WTC11 (cell line): ENCODE results near the gene ARX. TPM values are rescaled to one million over a fixed set of nuclear protein-coding genes. Genes with fewer than 3 reads are reported as not detected.

Experiments
- ATAC-seq: fragments of 200-7000 bp; cut with Tn5 transposase; 2 replicates; pipeline ENCODE4 v1.10.0; 2021; ENCODE audit warnings: mild to moderate bottlenecking, moderate library complexity
- CTCF ChIA-PET: fragments of 300-600 bp; sonication (Branson Sonifier 250); formaldehyde crosslinking; loops from one replicate; lab custom pipeline; 2021; ENCODE audit warnings: antibody characterized with exemption; lab: Charles Lee
- POLR2A ChIA-PET: fragments of 350-600 bp; sonication (Branson Sonifier 250); formaldehyde crosslinking; loops from one replicate; lab custom pipeline; 2021; ENCODE audit warnings: antibody characterized with exemption; lab: Charles Lee
- DNase-seq: peaks from one replicate; pipeline ENCODE4 v3.0.0; 2021; ENCODE audit warnings: low spot score
- H3K27ac Mint-ChIP-seq: 2 replicates; pipeline ENCODE4 v1.8.0; 2021; ENCODE audit warnings: mixed read lengths
- H3K27me3 Mint-ChIP-seq: 2 replicates; pipeline ENCODE4 v1.8.0; 2021; ENCODE audit warnings: low read depth, mild to moderate bottlenecking, moderate library complexity, mixed read lengths
- H3K36me3 Mint-ChIP-seq: 2 replicates; pipeline ENCODE4 v1.8.0; 2021; ENCODE audit warnings: mixed read lengths
- H3K4me1 Mint-ChIP-seq: 2 replicates; pipeline ENCODE4 v1.8.0; 2022; ENCODE audit warnings: mixed read lengths
- H3K4me3 Mint-ChIP-seq: 2 replicates; pipeline ENCODE4 v1.8.0; 2021; ENCODE audit warnings: mild to moderate bottlenecking, moderate library complexity, mixed read lengths
- H3K9me3 Mint-ChIP-seq: 2 replicates; pipeline ENCODE4 v1.8.0; 2021; ENCODE audit warnings: mixed read lengths
- AR ChIP-seq: fragments of 250-450 bp; sonication (Bioruptor Pico); IDR thresholded peaks from 2 replicates; pipeline ENCODE4 v1.9.0; 2021; ENCODE audit warnings: mild to moderate bottlenecking
- E2F5 ChIP-seq: sonication (generic); formaldehyde crosslinking; IDR thresholded peaks from 2 replicates; pipeline ENCODE4 v1.8.1; 2022; ENCODE audit warnings: mild to moderate bottlenecking, moderate library complexity, missing genetic modification reagents
- ELF4 ChIP-seq: sonication (generic); formaldehyde crosslinking; IDR thresholded peaks from 2 replicates; pipeline ENCODE4 v1.8.1; 2022; ENCODE audit warnings: low read depth, mild to moderate bottlenecking, moderate library complexity, missing genetic modification reagents
- ERG ChIP-seq: fragments of 250-450 bp; sonication (Bioruptor Pico); IDR thresholded peaks from 2 replicates; pipeline ENCODE4 v1.8.0; 2021; ENCODE audit warnings: mild to moderate bottlenecking
- FOXP4 ChIP-seq: sonication (generic); formaldehyde crosslinking; IDR thresholded peaks from 2 replicates; pipeline ENCODE4 v1.8.0; 2022; ENCODE audit warnings: mild to moderate bottlenecking, missing genetic modification reagents
- GABPB1 ChIP-seq: sonication (generic); formaldehyde crosslinking; IDR thresholded peaks from 2 replicates; pipeline ENCODE4 v1.8.1; 2023; ENCODE audit warnings: mild to moderate bottlenecking, missing genetic modification reagents
- GRHL2 ChIP-seq: fragments of 250-450 bp; sonication (Bioruptor Pico); IDR thresholded peaks from 2 replicates; pipeline ENCODE4 v1.8.0; 2022; ENCODE audit warnings: mild to moderate bottlenecking, moderate library complexity; ENCODE audit not compliant: insufficient replicate concordance, severe bottlenecking
- HMGXB4 ChIP-seq: sonication (generic); formaldehyde crosslinking; IDR thresholded peaks from 2 replicates; pipeline ENCODE4 v1.8.1; 2023; ENCODE audit warnings: mild to moderate bottlenecking, moderate library complexity, missing genetic modification reagents
- IRF1 ChIP-seq: sonication (generic); formaldehyde crosslinking; IDR thresholded peaks from 2 replicates; pipeline ENCODE4 v1.8.0; 2023; ENCODE audit warnings: missing genetic modification reagents
- IRF2 ChIP-seq: sonication (generic); formaldehyde crosslinking; IDR thresholded peaks from 2 replicates; pipeline ENCODE4 v1.8.0; 2022; ENCODE audit warnings: low read depth, missing genetic modification reagents, borderline replicate concordance
- NFYB ChIP-seq: sonication (generic); formaldehyde crosslinking; conservative IDR thresholded peaks from 2 replicates; pipeline ENCODE4 v1.8.0; 2022; ENCODE audit warnings: low read depth, missing genetic modification reagents
- NR3C1 ChIP-seq: sonication (generic); formaldehyde crosslinking; conservative IDR thresholded peaks from 2 replicates; pipeline ENCODE4 v1.8.1; 2023; ENCODE audit warnings: low read depth, mild to moderate bottlenecking, missing genetic modification reagents
- PREB ChIP-seq: sonication (generic); formaldehyde crosslinking; IDR thresholded peaks from 2 replicates; pipeline ENCODE4 v1.8.1; 2022; ENCODE audit warnings: mild to moderate bottlenecking, missing genetic modification reagents, moderate library complexity, borderline replicate concordance
- SMAD4 ChIP-seq: sonication (generic); formaldehyde crosslinking; IDR thresholded peaks from 2 replicates; pipeline ENCODE4 v1.8.0; 2022; ENCODE audit warnings: mild to moderate bottlenecking, missing genetic modification reagents
- SOX15 ChIP-seq: fragments of 250-450 bp; sonication (Bioruptor Pico); IDR thresholded peaks from 2 replicates; pipeline ENCODE4 v1.9.0; 2021; ENCODE audit warnings: mild to moderate bottlenecking
- STAT6 ChIP-seq: sonication (generic); formaldehyde crosslinking; conservative IDR thresholded peaks from 2 replicates; pipeline ENCODE4 v1.8.1; 2023; ENCODE audit warnings: mild to moderate bottlenecking, low read depth, missing genetic modification reagents, moderate library complexity
- TCF7 ChIP-seq: sonication (generic); formaldehyde crosslinking; IDR thresholded peaks from 2 replicates; pipeline ENCODE4 v1.8.0; 2022; ENCODE audit warnings: mild to moderate bottlenecking, low read depth, missing genetic modification reagents, moderate library complexity
- TEAD1 ChIP-seq: sonication (generic); formaldehyde crosslinking; IDR thresholded peaks from 2 replicates; pipeline ENCODE4 v1.8.0; 2022; ENCODE audit warnings: mild to moderate bottlenecking, missing genetic modification reagents
- ZNF317 ChIP-seq: sonication (generic); formaldehyde crosslinking; IDR thresholded peaks from 2 replicates; pipeline ENCODE4 v1.8.1; 2023; ENCODE audit warnings: low read depth, mild to moderate bottlenecking, moderate library complexity, missing genetic modification reagents, borderline replicate concordance
- ZSCAN18 ChIP-seq: fragments of 250-450 bp; sonication (Bioruptor Pico); IDR thresholded peaks from 2 replicates; pipeline ENCODE4 v2.1.2; 2022; ENCODE audit warnings: mild to moderate bottlenecking, moderate library complexity
- total RNA-seq: library from RNA; stranded (reverse); gene quantifications from 3 replicates; pipeline ENCODE4 v1.2.3, GENCODE V29; 2021

Gene ARX
- total RNA-seq, 1 experiment from 2014 or later = not detected

- peaks cover 3% of the 10 kb centered on the region; the same call in 1 of the 2 replicates for H3K36me3 Mint-ChIP-seq
- DNase-seq = no peak
- no peak for ATAC-seq
- CTCF ChIA-PET = no interaction called here
- no peaks in the 10 kb centered on the region for H3K27me3 Mint-ChIP-seq
- no peak for TF ChIP-seq ERG (CRISPR knock-in tag)
- TF ChIP-seq GRHL2 (CRISPR knock-in tag) = no peak
- TF ChIP-seq TCF7 (CRISPR knock-in tag) = no peak
- no peak for TF ChIP-seq ZSCAN18 (CRISPR knock-in tag)
- TF ChIP-seq ZNF317 (CRISPR knock-in tag) = no peak
- no peak for TF ChIP-seq NR3C1 (CRISPR knock-in tag)
- no peak for TF ChIP-seq IRF2 (CRISPR knock-in tag)
- TF ChIP-seq SMAD4 (CRISPR knock-in tag) = no peak
- no peak for TF ChIP-seq GABPB1 (CRISPR knock-in tag)
- no peak for TF ChIP-seq E2F5 (CRISPR knock-in tag)
- TF ChIP-seq FOXP4 (CRISPR knock-in tag) = no peak
- POLR2A ChIA-PET = no interaction called here
- 0 out of 2 replicates have a peak, but pooled peaks cover 3% of the 10 kb centered on the region for H3K9me3 Mint-ChIP-seq
- H3K4me1 Mint-ChIP-seq = no peaks in the 10 kb centered on the region
- no peak overlapping the region for H3K27ac Mint-ChIP-seq
- no peak overlapping the region for H3K4me3 Mint-ChIP-seq
Measured at GRCh38 chrX:24969812-24970211, 46.0 kb downstream of the ARX start.

GRCh38 chrX:24965372-24965771 is 50.4 kb downstream of the ARX start:
- ChIA-PET CTCF (no interaction called here), POLR2A (no interaction called here)
- DNase-seq (no peak), ATAC-seq (no peak)
- H3K27ac Mint-ChIP-seq = no peak overlapping the region
- H3K36me3 Mint-ChIP-seq = peaks cover 3% of the 10 kb centered on the region; the same call in 1 of the 2 replicates
- H3K4me1 Mint-ChIP-seq = peaks cover 17% of the 10 kb centered on the region
- H3K27me3 Mint-ChIP-seq = no peaks in the 10 kb centered on the region
- no peak overlapping the region for H3K4me3 Mint-ChIP-seq
- 0 out of 2 replicates have a peak, but pooled peaks cover 3% of the 10 kb centered on the region for H3K9me3 Mint-ChIP-seq
- TF ChIP-seq SOX15 (CRISPR knock-in tag) (no peak), IRF1 (CRISPR knock-in tag) (no peak), PREB (no peak), NFYB (CRISPR knock-in tag) (no peak), TEAD1 (CRISPR knock-in tag) (no peak), STAT6 (CRISPR knock-in tag) (no peak), AR (CRISPR knock-in tag) (no peak), HMGXB4 (no peak), ELF4 (CRISPR knock-in tag) (no peak)
